Liver (tissue), 9 donors: ENCODE measurements around the gene MUS81. TPM values are rescaled to one million over a fixed set of nuclear protein-coding genes. Genes with fewer than 3 reads are reported as not detected.

Experiments
- DNase-seq: peaks from one replicate; pipeline ENCODE4 v3.0.0-alpha.2; 2017; ENCODE audit warnings: low spot score
- H3K27ac ChIP-seq, 2 donors: one replicate each; pipeline ENCODE4 v1.7.0; 2013; ENCODE audit warnings: inconsistent platforms in 2 of 2, low read length in 2 of 2, control low read depth in 1 of 2, low read depth in 1 of 2, mild to moderate bottlenecking in 1 of 2
- H3K27me3 ChIP-seq, 4 donors: one replicate each; pipeline versions ENCODE4 v1.6.1 to v1.7.0; 2013; ENCODE audit warnings: low read length in 3 of 4, inconsistent platforms in 1 of 4, mild to moderate bottlenecking in 1 of 4, moderate library complexity in 1 of 4; ENCODE audit not compliant: control insufficient read depth in 4 of 4, insufficient read depth in 4 of 4
- H3K36me3 ChIP-seq, 4 donors: one replicate each; pipeline versions ENCODE4 v1.6.1 to v1.7.0; 2013; ENCODE audit warnings: low read length in 3 of 4, mild to moderate bottlenecking in 3 of 4, low read depth in 1 of 4, moderate library complexity in 1 of 4; ENCODE audit not compliant: control insufficient read depth in 4 of 4, insufficient read depth in 3 of 4
- H3K4me1 ChIP-seq, 4 donors: one replicate each; pipeline versions ENCODE4 v1.6.1 to v1.7.0; 2013; ENCODE audit warnings: low read length in 3 of 4, mild to moderate bottlenecking in 3 of 4, moderate library complexity in 1 of 4; ENCODE audit not compliant: control insufficient read depth in 4 of 4, insufficient read depth in 4 of 4
- H3K4me3 ChIP-seq, 3 donors: one replicate each; pipeline versions ENCODE4 v1.6.1 to v1.7.0; 2013; ENCODE audit warnings: low read length in 3 of 3, control low read depth in 1 of 3, low read depth in 1 of 3, mild to moderate bottlenecking in 1 of 3
- H3K9ac ChIP-seq, 2 donors: one replicate each; pipeline ENCODE4 v1.7.0; 2013; ENCODE audit warnings: low read length in 2 of 2, mild to moderate bottlenecking in 2 of 2, moderate library complexity in 2 of 2, control low read depth in 1 of 2, low read depth in 1 of 2
- H3K9me3 ChIP-seq, 4 donors: one replicate each; pipeline versions ENCODE4 v1.6.1 to v1.7.0; 2013; ENCODE audit warnings: low read length in 3 of 4; ENCODE audit not compliant: control insufficient read depth in 4 of 4
- EGR1 ChIP-seq, 2 donors: IDR thresholded peaks; 2 replicates each; pipeline ENCODE4 v1.6.1; 2016 to 2018; ENCODE audit warnings: antibody characterized with exemption in 2 of 2, low read depth in 2 of 2
- FOXA1 ChIP-seq: IDR thresholded peaks from 2 replicates; pipeline ENCODE4 v1.6.1; 2016; ENCODE audit warnings: antibody characterized with exemption
- HNF4G ChIP-seq: IDR thresholded peaks from 2 replicates; pipeline ENCODE4 v1.6.1; 2016; ENCODE audit warnings: antibody characterized with exemption
- MAX ChIP-seq: IDR thresholded peaks from 2 replicates; pipeline ENCODE4 v1.6.1; 2016; ENCODE audit warnings: antibody characterized with exemption
- RAD21 ChIP-seq, 2 donors: IDR thresholded peaks; 2 replicates each; pipeline ENCODE4 v1.6.1; 2016; ENCODE audit warnings: antibody characterized with exemption in 2 of 2, mild to moderate bottlenecking in 2 of 2
- REST ChIP-seq: IDR thresholded peaks from 2 replicates; pipeline ENCODE4 v1.6.1; 2016; ENCODE audit warnings: antibody characterized with exemption, mild to moderate bottlenecking
- SP1 ChIP-seq: IDR thresholded peaks from 2 replicates; pipeline ENCODE4 v1.6.1; 2018; ENCODE audit warnings: antibody characterized with exemption, mild to moderate bottlenecking
- TAF1 ChIP-seq: conservative IDR thresholded peaks from 2 replicates; pipeline ENCODE4 v1.6.1; 2016; ENCODE audit warnings: antibody characterized with exemption, mild to moderate bottlenecking
- YY1 ChIP-seq: IDR thresholded peaks from 2 replicates; pipeline ENCODE4 v1.6.1; 2016; ENCODE audit warnings: antibody characterized with exemption, mild to moderate bottlenecking
- WGBS: extraction: QIAGEN DNeasy Blood & Tissue Kit; methylation state at CpG from one replicate; pipeline ENCODE4 v1.1.7; 2013; 5-methylcytosine and 5-hydroxymethylcytosine counted together
- polyA plus RNA-seq, 2 donors: library from polyadenylated mRNA; stranded (reverse) in 1 of 2; unstranded in 1 of 2; fragments of 200-250 nt in 1 of 2; fragments of >200 nt in 1 of 2; fragmentation: Nextera tagmentation in 1 of 2; extraction: Ambion mirVana in 1 of 2; gene quantifications; one replicate each; pipeline versions ENCODE4 v1.2.1 to v1.2.3, GENCODE V29; 2013 to 2015
- total RNA-seq, 2 donors: library from RNA; depleted of rRNA; stranded (reverse); fragments of >200 nt; gene quantifications; one replicate each; pipeline ENCODE4 v1.2.3, GENCODE V29; 2014
- donor health status: healthy.
- donor health status: healthy.
- donor health status: healthy.
- donor health status: healthy.
- donor health status: healthy.

Gene MUS81
- total and polyA plus RNA-seq, 4 donors = 11.0 to 24.7 (median 16.5) TPM

- Histone ChIP-seq H3K4me1 (peaks cover 0 to 26% (median 14%) of the 10 kb centered on the region in 4 donors), H3K9ac (no peak overlapping the region), H3K27ac (no peak overlapping the region), H3K36me3 (peaks cover 0 to 1% (median 0%) of the 10 kb centered on the region in 4 donors), H3K4me3 (no peak overlapping the region), H3K9me3 (no peaks in the 10 kb centered on the region), H3K27me3 (no peaks in the 10 kb centered on the region)
- DNase-seq = no peak
- WGBS = 93% methylated on average over 14 of the region's 14 CpGs
- TF ChIP-seq SP1 (no peak), FOXA1 (no peak), TAF1 (no peak), HNF4G (no peak), EGR1 (IDR thresholded peaks at IDR 0.05; ENCODE audit: low read depth in 2 of 2) (no peak), MAX (no peak)
Observed at GRCh38 chr11:65896034-65896999, 36.1 kb downstream of the MUS81 start.

GRCh38 chr11:65897020-65897471 lies 36.8 kb downstream of the MUS81 start:
- TF ChIP-seq REST (no peak), HNF4G (no peak), RAD21 (IDR thresholded peaks at IDR 0.05) (no peak), MAX (no peak), EGR1 (IDR thresholded peaks at IDR 0.05; ENCODE audit: low read depth in 2 of 2) (no peak)
- no peaks in the 10 kb centered on the region for H3K27me3 ChIP-seq
- no peak overlapping the region for H3K27ac ChIP-seq
- no peak overlapping the region for H3K9ac ChIP-seq
- no peak overlapping the region for H3K4me3 ChIP-seq
- peaks cover 0 to 24% (median 12%) of the 10 kb centered on the region in 4 donors for H3K4me1 ChIP-seq
- H3K36me3 ChIP-seq = peaks cover 0 to 1% (median 0%) of the 10 kb centered on the region in 4 donors
- DNase-seq = no peak
- H3K9me3 ChIP-seq = no peaks in the 10 kb centered on the region
- WGBS = 93% methylated on average over 4 of the region's 4 CpGs

GRCh38 chr11:65898656-65899355 lies 38.6 kb downstream of the MUS81 start:
- no peak for DNase-seq
- WGBS = 25% methylated on average over 28 of the region's 28 CpGs
- Histone ChIP-seq H3K27ac (no peak overlapping the region), H3K27me3 (no peaks in the 10 kb centered on the region), H3K4me1 (peaks cover 0 to 16% (median 10%) of the 10 kb centered on the region in 4 donors), H3K9me3 (no peaks in the 10 kb centered on the region), H3K36me3 (peaks cover 0 to 1% (median 0%) of the 10 kb centered on the region in 4 donors), H3K9ac (no peak overlapping the region), H3K4me3 (peak overlapping the region in 1 of 3 donors; percentile 44)
- TF ChIP-seq SP1 (no peak), YY1 (no peak)
